GM18505 (cell line): ENCODE measurements around the gene SCGB2B2.
"Not testable (repeated sequence)": the region's sequence is repeated elsewhere in the genome, so short reads cannot be mapped to it uniquely, and the experiment has no call there.

ENCODE experiments used
- ATAC-seq: cut with Tn5 transposase; IDR thresholded peaks from one replicate; pipeline ENCODE4 v1.9.1; 2021; ENCODE audit not compliant: unreplicated experiment
- POLR2A ChIP-seq: IDR thresholded peaks from 4 replicates; pipeline ENCODE4 v1.6.1; 2011; ENCODE audit warnings: borderline replicate concordance; ENCODE audit not compliant: insufficient read depth, insufficient read length; ENCODE audit errors: extremely low read depth

Gene SCGB2B2

DNA sequence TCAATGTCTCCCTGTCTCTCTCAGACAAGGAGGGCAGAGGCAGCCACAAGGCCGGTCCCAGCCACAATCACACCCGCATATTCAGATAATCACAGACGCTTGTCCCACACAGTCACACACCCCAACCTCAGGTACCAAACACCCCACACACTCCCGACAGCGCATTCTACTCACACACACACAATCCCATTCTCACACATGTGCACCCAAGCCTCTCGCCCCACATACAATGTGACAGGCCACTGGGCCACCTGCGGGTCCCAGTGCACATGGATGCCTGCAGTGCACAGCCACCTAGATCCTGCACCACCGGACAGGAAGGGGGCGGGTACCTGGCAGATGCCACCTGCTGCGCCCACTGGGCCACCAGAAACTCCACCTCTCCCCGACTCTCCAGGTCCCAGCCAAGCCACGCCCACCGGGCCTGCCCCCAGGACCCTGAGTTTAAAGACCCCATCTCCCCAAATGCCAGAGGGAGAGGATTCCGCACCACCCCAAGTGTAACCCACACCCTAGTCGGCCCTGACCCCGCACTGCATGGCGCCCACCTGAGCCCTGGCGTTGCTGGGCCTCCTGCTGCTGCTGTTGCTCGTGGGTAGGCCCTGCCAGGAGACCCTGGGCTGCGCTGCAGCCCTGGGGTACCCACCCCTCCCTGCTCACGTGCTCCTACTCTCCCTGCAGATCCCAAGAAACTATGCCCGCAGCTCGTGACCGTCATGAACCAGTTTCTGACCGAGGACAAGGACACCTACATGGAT lies 10.6 kb downstream of the SCGB2B2 start:
- no peak for ATAC-seq
- TF ChIP-seq POLR2A: no peak

DNA sequence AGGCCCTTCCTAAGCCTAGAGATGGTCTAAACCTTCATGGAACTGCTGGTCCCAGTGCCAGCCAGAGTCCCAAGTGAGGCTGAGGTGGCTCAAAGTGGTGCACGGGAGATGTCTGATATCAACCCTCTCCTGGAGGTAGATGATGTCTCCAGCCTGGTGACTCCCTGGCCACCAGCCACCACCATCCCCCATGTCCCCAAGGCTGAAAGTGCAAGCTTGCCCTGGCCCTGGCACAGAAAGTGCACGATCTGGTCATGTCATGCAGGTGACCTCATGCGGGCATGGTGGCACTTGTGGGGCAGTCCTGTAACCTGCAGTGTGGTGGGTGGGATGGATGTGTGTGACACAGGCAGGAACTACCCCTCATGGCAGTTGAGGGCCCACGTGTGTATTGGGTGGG lies 11.7 kb downstream of the SCGB2B2 start:
- ATAC-seq: not testable (repeated sequence)

DNA sequence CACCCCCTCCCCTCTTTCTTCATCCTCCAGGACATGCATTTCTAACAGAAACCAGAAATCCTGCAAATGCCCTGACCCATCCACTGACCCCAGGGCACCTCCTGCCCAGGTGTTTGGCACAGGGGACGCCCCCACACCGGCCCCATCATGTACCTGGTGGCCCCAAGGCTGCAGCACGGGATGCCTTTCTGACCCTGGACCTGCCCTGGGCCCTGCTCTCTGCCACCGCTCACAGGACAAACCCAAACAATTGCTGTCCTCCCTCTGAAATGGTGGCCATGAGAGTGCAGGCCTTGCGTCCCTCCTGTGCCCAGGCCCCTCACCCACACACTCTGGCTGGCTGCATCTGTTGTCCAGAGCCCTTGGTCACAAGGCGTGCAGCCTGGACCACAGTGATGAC lies 12.1 kb downstream of the SCGB2B2 start:
- ATAC-seq: no peak
- no peak for TF ChIP-seq POLR2A

DNA sequence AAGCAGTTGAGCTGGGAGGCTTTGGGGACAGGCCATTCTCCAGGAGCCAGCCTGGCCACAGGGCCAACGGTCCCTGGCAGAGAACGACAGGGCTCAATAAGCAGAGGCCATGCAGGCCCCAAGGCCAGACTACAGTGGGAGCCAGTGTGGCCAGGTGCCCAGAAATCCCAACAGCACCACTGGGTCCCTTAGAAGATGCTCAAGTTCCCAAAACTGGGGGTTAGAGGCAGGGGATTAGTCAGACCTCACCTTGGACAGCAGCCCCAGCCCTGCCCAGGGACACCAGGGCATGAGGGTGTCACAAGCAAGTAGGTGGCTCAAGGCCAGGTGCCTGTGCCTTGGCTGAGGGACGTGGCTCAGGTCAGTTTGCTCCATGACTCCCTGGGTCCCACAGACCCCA lies 12.8 kb downstream of the SCGB2B2 start:
- no peak for ATAC-seq

DNA sequence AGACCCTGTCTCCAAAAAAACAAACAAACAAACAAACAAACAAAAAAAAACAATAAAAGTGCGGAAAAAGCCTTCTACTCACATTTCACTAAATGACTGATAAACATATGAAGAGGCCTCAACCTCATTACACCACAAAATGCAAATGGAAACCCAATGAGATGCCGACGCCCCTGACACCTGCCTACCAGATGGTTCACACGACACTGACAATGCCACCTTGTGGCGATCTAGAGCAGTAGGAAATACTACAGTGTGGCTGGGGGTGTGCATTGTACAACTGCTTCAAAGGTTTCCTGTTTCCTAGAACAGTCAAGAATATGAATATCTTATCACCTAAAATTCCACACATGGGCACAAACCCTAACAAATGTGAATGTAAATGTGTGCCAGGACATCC lies 14.0 kb downstream of the SCGB2B2 start:
- no peak for TF ChIP-seq POLR2A
- ATAC-seq: no peak

More for the DNA sequence above, 12.8 kb downstream of the SCGB2B2 start:
- TF ChIP-seq POLR2A: no peak

DNA sequence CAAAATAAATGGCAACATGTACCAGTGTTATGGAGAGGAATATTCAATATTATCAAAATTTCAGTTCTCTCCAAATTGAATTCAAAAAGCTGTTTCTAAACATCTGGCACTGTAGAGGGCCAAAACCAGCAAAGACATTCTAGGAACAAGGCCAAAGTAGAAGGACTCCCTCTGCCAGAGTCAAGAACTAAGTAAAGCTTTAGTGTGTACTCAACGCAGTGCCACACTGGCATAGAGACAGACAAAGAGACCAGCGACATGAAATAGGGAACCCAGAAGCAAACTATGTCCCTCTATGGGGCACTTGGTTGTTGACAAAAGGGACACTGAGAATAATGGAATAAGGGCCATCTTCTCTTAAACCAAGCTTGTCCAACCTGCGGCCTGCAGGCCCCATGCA lies 15.6 kb downstream of the SCGB2B2 start:
- ATAC-seq: no peak
- no peak for TF ChIP-seq POLR2A

DNA sequence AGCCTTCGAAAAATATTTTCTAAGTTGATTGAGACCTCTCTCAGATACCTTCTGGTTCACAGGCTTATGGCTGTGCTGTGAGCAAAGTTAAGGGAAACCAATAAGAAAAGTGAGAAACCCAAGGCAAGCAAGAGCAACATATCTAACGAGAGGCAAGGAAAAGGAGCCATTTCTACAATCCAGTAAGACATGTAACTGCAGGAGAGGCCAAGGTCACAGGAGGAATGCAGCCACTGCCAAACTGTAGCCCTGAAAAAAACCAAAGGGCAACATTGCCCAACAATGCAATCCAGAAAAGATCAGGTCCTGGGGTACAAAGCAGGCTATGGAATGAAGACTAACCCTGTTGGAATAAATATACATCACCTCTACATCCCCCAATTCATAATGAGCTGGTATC lies 21.3 kb downstream of the SCGB2B2 start:
- no peak for ATAC-seq
- no peak for TF ChIP-seq POLR2A

DNA sequence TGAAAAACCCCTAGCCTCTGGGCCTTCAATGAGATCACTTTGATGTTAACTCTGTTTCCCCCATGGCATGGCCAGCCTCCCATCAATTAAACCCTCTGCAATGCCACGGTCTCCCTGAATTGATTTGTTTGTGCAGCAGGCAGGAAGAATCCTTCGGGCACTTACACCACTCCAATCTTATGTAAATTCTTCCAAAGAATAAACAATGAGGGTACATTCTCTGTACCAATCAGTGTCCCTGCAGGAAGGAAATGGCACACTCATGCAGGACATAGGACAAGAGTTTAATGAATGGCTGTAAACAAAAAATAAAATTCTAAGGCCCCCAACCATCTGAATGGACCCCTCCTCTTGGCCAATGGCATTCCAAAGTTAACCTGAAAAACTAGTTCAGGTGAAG lies 22.2 kb downstream of the SCGB2B2 start:
- ATAC-seq: no peak
- TF ChIP-seq POLR2A: no peak

DNA sequence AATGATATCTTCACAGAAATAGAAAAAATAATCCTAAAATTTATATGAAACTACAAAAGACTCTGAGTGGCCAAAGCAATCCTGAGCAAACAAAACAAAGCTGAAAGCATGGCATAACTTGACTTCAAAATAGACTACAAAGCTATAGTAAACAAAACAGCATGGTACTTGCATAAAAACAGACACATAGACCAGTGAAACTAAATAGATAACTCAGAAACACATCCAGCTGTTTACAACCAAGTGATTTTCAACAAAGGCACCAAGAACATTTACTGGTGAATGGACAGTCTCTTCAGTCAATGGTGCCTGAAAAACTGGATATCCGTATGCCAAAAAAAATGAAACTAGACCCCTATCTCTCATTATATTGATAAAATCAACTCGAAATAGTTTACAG lies 25.2 kb downstream of the SCGB2B2 start:
- ATAC-seq: no peak
- no peak for TF ChIP-seq POLR2A

DNA sequence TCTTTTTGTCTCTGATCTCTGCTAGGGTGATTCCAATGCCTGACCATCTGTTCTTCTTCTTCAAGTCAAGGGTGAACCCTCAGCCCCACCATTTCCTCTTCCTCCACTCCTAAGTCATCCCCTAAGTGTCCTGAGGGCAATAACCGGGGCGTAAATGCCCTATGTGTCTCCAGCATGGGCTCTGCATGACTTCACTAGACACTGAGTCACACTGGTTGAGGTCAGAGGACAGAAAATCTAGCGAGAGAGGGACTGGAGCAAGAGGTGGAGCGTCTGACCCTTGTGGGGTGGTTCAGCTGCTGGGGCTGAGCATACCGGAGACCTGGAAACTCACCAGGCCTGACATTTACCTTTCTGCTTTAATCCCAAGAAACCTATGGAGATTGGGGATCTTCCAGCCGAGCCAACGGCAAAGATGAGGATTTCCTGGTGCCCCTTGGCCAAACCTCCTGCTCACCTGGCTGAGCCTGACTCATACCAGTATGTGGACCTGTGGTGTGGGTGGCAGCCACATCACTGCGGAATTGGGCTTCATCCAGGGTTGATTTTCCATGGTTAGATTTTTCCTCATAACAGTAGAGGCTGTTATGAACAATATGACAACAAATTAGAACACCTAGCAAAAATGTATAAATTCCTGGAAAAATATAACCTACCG lies 26.9 kb downstream of the SCGB2B2 start:
- no peak for TF ChIP-seq POLR2A
- no peak for ATAC-seq

DNA sequence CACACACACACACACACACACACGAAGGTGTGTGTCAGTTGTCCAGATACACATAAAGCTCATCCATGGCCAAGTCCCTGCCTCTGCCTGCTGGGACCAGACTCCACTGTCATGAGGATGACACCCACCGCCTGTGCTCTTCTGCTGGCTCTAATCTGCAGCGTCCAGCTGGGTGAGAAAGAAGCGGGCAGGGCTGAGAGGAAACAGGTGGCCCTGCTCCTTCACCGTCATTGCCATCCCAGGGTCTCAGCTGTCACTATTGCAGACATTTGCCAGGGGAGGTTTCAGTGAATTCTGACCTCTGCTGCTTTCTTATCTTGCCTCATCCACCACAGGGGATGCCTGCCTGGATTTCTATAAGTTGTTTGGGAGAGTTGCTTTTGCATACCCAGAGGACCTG lies 31.4 kb downstream of the SCGB2B2 start:
- TF ChIP-seq POLR2A: no peak
- ATAC-seq: no peak

DNA sequence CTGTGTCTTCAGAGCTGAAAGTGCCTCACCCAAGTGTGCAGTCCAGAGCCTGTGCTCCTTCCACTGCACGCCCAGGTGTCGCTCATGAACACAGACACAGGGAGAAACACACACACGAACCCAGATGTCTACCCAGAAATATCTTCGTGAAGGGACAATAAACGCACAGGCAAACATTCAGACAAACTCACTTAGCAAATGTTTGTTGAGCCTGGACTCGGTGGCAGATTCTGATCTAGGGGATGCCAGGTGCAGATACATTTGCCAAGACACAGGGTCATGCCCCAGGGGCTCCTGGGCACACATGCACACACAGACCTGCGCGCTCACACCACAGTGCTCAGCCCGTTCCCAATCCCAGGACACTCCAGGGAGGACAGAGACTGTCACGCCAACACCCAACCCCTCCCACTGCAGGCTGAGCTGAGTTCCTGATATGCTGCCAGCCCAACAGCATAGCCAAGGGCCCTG lies 31.9 kb downstream of the SCGB2B2 start:
- TF ChIP-seq POLR2A: no peak
- no peak for ATAC-seq

DNA sequence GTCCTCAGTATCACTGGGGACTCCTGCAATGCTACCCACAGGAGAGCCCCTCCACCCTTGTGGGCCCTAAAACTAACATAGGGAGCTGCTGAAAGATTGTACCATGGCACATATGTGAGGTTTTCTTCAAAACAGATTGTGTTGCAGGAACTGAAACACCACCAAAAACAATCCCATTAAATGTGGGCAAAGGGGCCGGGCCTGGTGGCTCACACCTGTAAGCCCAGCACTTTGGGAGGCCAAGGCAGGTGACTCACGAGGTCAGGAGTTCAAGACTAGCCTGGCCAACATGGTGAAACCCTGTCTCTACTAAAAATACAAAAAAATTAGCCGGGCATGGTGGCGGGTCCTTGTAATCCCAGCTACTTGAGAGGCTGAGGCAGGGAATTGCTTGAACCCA lies 34.7 kb downstream of the SCGB2B2 start:
- no peak for ATAC-seq

DNA sequence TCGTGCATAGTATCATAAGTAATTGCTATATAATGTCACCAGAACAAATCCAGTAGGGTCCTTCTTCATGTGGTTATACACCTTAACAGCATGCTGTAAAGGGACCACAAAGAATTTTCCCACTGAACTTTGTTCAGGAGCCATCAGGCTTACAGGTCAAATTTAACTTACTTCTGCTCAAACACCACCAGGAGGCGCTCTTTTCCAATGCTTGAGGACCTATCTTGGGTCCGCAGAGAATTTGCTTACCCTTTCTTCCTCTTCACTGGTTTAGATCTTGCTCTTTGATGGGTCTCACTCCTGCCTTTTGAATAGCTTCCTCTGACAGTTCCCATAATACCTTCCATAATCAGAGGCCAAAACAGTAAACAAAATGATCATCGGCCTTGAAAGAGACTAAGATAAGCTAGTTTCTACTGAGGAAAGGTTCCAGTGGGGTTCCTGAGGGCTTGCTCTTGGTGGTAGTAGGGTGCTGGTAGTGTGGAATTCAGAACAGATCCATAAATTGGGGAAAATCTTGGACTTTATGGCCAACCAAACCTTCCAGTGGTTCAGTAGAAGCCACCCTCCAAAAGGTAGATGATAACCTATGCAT lies 37.4 kb downstream of the SCGB2B2 start:
- no peak for ATAC-seq
- TF ChIP-seq POLR2A: no peak

More for the DNA sequence above, 34.7 kb downstream of the SCGB2B2 start:
- TF ChIP-seq POLR2A: no peak
